ENCODE results near the gene DIP2B.

DNA sequence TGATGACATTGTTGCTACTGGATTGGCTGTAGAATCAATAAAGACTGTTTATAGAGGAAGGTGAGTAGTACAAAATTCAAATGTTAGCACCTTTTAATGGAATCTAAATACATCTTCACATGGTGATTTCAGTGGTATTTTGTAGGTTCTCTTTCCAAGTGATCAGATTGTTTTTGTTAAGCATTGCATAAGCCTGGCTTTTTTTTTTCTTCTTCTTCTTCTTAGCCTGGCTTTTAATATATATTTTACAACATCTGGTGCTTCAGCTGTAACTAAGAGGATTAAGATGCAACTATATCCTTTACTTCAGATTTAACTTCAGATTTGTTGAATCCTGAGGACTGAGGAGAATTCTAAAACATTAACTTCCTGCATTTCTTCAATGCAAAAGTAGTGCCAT lies 201.8 kb downstream of the DIP2B start:
- TF ChIP-seq, protein P1, sequence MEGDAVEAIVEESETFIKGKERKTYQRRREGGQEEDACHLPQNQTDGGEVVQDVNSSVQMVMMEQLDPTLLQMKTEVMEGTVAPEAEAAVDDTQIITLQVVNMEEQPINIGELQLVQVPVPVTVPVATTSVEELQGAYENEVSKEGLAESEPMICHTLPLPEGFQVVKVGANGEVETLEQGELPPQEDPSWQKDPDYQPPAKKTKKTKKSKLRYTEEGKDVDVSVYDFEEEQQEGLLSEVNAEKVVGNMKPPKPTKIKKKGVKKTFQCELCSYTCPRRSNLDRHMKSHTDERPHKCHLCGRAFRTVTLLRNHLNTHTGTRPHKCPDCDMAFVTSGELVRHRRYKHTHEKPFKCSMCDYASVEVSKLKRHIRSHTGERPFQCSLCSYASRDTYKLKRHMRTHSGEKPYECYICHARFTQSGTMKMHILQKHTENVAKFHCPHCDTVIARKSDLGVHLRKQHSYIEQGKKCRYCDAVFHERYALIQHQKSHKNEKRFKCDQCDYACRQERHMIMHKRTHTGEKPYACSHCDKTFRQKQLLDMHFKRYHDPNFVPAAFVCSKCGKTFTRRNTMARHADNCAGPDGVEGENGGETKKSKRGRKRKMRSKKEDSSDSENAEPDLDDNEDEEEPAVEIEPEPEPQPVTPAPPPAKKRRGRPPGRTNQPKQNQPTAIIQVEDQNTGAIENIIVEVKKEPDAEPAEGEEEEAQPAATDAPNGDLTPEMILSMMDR (conservative IDR thresholded peaks at IDR 0.05), result no peak
- TF ChIP-seq EZH2 (IDR thresholded peaks at IDR 0.05; ENCODE audit: low read depth), result no peak

Data from PC-9 (cell line).